ENCODE data around the gene PARD3.

DNA sequence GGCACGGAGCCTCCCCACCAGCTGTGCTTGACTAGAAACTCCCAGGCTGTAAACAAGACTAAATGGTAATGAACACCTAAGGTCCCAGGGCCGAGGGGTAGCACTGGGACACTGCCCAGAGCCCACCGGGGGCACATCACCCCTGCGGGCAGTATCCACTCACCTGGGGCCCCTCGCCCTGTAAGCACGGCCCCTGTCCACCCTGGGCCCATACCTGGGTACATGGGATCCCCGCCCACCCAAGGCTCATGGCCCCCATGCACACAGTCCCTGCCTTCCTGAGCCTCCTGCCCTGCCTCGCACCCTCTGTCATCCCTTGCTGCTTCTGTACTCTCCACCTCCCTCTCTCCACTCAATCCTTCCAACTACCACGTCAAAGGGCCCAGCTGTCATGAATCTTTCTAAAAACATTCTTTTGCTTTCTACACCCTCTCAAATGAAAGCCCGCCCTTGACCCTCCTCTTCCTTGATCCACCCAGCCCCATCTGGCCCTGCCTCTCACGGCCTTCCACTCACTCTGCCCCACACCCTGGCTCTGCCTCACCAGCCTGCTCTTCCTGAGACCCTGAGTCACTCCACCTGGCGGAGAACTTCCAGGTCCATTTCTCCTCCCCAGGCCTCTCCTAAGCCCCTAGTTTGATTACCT is 173.1 kb downstream of the PARD3 start:
- TF ChIP-seq, protein P1, sequence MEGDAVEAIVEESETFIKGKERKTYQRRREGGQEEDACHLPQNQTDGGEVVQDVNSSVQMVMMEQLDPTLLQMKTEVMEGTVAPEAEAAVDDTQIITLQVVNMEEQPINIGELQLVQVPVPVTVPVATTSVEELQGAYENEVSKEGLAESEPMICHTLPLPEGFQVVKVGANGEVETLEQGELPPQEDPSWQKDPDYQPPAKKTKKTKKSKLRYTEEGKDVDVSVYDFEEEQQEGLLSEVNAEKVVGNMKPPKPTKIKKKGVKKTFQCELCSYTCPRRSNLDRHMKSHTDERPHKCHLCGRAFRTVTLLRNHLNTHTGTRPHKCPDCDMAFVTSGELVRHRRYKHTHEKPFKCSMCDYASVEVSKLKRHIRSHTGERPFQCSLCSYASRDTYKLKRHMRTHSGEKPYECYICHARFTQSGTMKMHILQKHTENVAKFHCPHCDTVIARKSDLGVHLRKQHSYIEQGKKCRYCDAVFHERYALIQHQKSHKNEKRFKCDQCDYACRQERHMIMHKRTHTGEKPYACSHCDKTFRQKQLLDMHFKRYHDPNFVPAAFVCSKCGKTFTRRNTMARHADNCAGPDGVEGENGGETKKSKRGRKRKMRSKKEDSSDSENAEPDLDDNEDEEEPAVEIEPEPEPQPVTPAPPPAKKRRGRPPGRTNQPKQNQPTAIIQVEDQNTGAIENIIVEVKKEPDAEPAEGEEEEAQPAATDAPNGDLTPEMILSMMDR (IDR thresholded peaks at IDR 0.05; ENCODE audit: poor library complexity) = no peak
- TF ChIP-seq EZH2 (IDR thresholded peaks at IDR 0.05; ENCODE audit: borderline replicate concordance) = no peak
